PFSK-1 (cell line): ENCODE data around the gene IFNW1.

ENCODE experiments used
- POLR2AphosphoS5 ChIP-seq: IDR thresholded peaks from 2 replicates; pipeline ENCODE4 v1.6.1; 2012; ENCODE audit warnings: low read depth, mild to moderate bottlenecking, control low read depth, low read length, moderate library complexity
- REST ChIP-seq, 2 experiments: IDR thresholded peaks; 2 replicates each; pipeline versions ENCODE4 v1.6.1 to v1.8.0; 2011 to 2012; ENCODE audit warnings: low read depth in 2 of 2, low read length in 2 of 2, control low read depth in 1 of 2, inconsistent platforms in 1 of 2, mild to moderate bottlenecking in 1 of 2, moderate library complexity in 1 of 2; ENCODE audit not compliant: insufficient read depth in 1 of 2
- SIN3A ChIP-seq: IDR thresholded peaks from 2 replicates; pipeline ENCODE4 v1.6.1; 2012; ENCODE audit warnings: mild to moderate bottlenecking, low read length, moderate library complexity, borderline replicate concordance; ENCODE audit not compliant: insufficient read depth
- TAF1 ChIP-seq: IDR thresholded peaks from 2 replicates; pipeline ENCODE4 v1.6.1; 2012; ENCODE audit warnings: low read length, control low read depth, borderline replicate concordance; ENCODE audit not compliant: insufficient read depth

GRCh38 chr9:21174671-21175070, 33.0 kb upstream of the IFNW1 start:
- TF ChIP-seq SIN3A: no peak
- TF ChIP-seq TAF1: no peak
- TF ChIP-seq POLR2AphosphoS5: no peak
- TF ChIP-seq REST (IDR thresholded peaks at IDR 0.05; ENCODE audit: insufficient read depth in 1 of 2, low read depth in 2 of 2, low read length in 2 of 2): no peak
